Panc1 (cell line): ENCODE measurements around the gene COPS2. TPM values are rescaled to one million over a fixed set of nuclear protein-coding genes. Genes with fewer than 3 reads are reported as not detected.

Experiments
- ATAC-seq: fragments of 200-7000 bp; cut with Tn5 transposase; 2 replicates; pipeline ENCODE4 v1.9.1; 2020; ENCODE audit warnings: mild to moderate bottlenecking, moderate library complexity
- BruUV-seq: library from RNA; stranded (reverse); fragments of 400-500 nt; replicated peaks from 2 replicates; lab custom pipeline; 2021; lab: Mats Ljungman, UMichigan
- CTCF ChIA-PET: fragments of 300-600 bp; sonication (Branson Sonifier 250); formaldehyde crosslinking; loops from one replicate; lab custom pipeline; 2022; ENCODE audit warnings: antibody characterized with exemption; lab: Charles Lee
- POLR2A ChIA-PET: fragments of 300-600 bp; sonication (Branson Sonifier 250); formaldehyde crosslinking; loops from one replicate; lab custom pipeline; 2022; ENCODE audit warnings: antibody characterized with exemption; lab: Charles Lee
- DNase-seq: peaks from one replicate; pipeline ENCODE4 v3.0.0-alpha.2; 2010; ENCODE audit warnings: low read depth, low spot score
- H3K27ac ChIP-seq: 2 replicates; pipeline ENCODE4 v1.5.1; 2011; ENCODE audit warnings: mild to moderate bottlenecking, low read length, inconsistent platforms
- H3K27me3 ChIP-seq: fragments of 200-500 bp; sonication (Bioruptor generic); 2 replicates; pipeline ENCODE4 v1.6.0; 2014; ENCODE audit warnings: low read length, inconsistent platforms; ENCODE audit not compliant: control insufficient read depth, insufficient read depth
- H3K36me3 ChIP-seq: fragments of 200-500 bp; sonication (Bioruptor generic); 2 replicates; pipeline ENCODE4 v1.5.1; 2014; ENCODE audit warnings: inconsistent platforms, mild to moderate bottlenecking, low read length, moderate library complexity; ENCODE audit not compliant: control insufficient read depth, insufficient read depth
- H3K4me1 ChIP-seq: 2 replicates; pipeline ENCODE4 v1.5.1; 2011; ENCODE audit warnings: inconsistent platforms, mild to moderate bottlenecking, low read length, moderate library complexity; ENCODE audit not compliant: control insufficient read depth, insufficient read depth
- H3K4me3 ChIP-seq, 2 experiments: 2 replicates each; pipeline ENCODE4 v1.5.1; 2011 to 2012; ENCODE audit warnings: low read depth in 2 of 2, low read length in 2 of 2, mild to moderate bottlenecking in 2 of 2, inconsistent platforms in 1 of 2, moderate library complexity in 1 of 2
- H3K9me3 ChIP-seq: fragments of 200-500 bp; sonication (Bioruptor generic); 2 replicates; pipeline ENCODE4 v1.5.1; 2014; ENCODE audit warnings: low read depth, mild to moderate bottlenecking, inconsistent platforms, low read length, moderate library complexity; ENCODE audit not compliant: control insufficient read depth, insufficient read depth
- CTCF ChIP-seq: fragments of 450-650 bp; IDR thresholded peaks from 2 replicates; pipeline ENCODE4 v1.5.1; 2017; ENCODE audit warnings: mild to moderate bottlenecking
- POLR2AphosphoS5 ChIP-seq: IDR thresholded peaks from 2 replicates; pipeline ENCODE4 v1.6.1; 2012; ENCODE audit warnings: mild to moderate bottlenecking, low read depth, low read length, moderate library complexity
- REST ChIP-seq, 2 experiments: IDR thresholded peaks; 2 replicates each; pipeline ENCODE4 v1.6.1; 2011 to 2012; ENCODE audit warnings: low read depth in 2 of 2, control low read depth in 1 of 2, low read length in 1 of 2, mild to moderate bottlenecking in 1 of 2, moderate library complexity in 1 of 2; ENCODE audit not compliant: insufficient read depth in 1 of 2
- SIN3A ChIP-seq: IDR thresholded peaks from 2 replicates; pipeline ENCODE4 v1.6.1; 2012; ENCODE audit warnings: low read depth, mild to moderate bottlenecking, low read length, moderate library complexity, borderline replicate concordance; ENCODE audit not compliant: insufficient read depth
- TCF7L2 ChIP-seq: IDR thresholded peaks from 2 replicates; pipeline ENCODE4 v1.6.1; 2011; ENCODE audit warnings: mild to moderate bottlenecking, low read depth, low read length, inconsistent platforms
- in situ Hi-C: cut with HindIII; loops from 2 replicates; pipeline ENCODE4 v1.10.0; 2016; ENCODE audit warnings: low sequenced_read_pairs, low pct_unique_long_range_greater_than_20kb
- intact Hi-C: fragments of 100-400 bp; cut with micrococcal nuclease; formaldehyde crosslinking; loops from one replicate; pipeline ENCODE4 v1.10.0; 2022; ENCODE audit not compliant: unreplicated experiment
- total RNA-seq: library from RNA; stranded (reverse); gene quantifications from one replicate; pipeline ENCODE4 v1.2.1, GENCODE V29; 2021; ENCODE audit not compliant: unreplicated experiment

Gene COPS2
- total RNA-seq, 1 experiment from 2014 or later, result 69.4 TPM

- no peak for DNase-seq
- POLR2A ChIA-PET, result no interaction called here
- in situ Hi-C loops, result no loop called here
- no peak for ATAC-seq
- Histone ChIP-seq H3K4me3 (no peak overlapping the region), H3K9me3 (no peaks in the 10 kb centered on the region), H3K36me3 (no peaks in the 10 kb centered on the region), H3K27ac (no peak overlapping the region), H3K4me1 (no peaks in the 10 kb centered on the region), H3K27me3 (no peaks in the 10 kb centered on the region)
- CTCF ChIA-PET, result no interaction called here
- BruUV-seq, result no TSS peak
- intact Hi-C loops, result no loop called here
- no peak for TF ChIP-seq REST (IDR thresholded peaks at IDR 0.05; ENCODE audit: insufficient read depth in 1 of 2, low read depth in 2 of 2, low read length in 1 of 2)
- no peak for TF ChIP-seq TCF7L2
- no peak for TF ChIP-seq POLR2AphosphoS5
- TF ChIP-seq CTCF, result no peak
- TF ChIP-seq SIN3A, result no peak
These were observed 60.5 kb downstream of the COPS2 start for GRCh38 chr15:49094923-49095322.

GRCh38 chr15:49093252-49094105, 61.9 kb downstream of the COPS2 start:
- no peak for TF ChIP-seq CTCF
- no peak for TF ChIP-seq SIN3A
- no peak for TF ChIP-seq TCF7L2
- no peak for TF ChIP-seq POLR2AphosphoS5
- Histone ChIP-seq H3K4me3 (no peak overlapping the region), H3K27ac (no peak overlapping the region), H3K9me3 (no peaks in the 10 kb centered on the region), H3K27me3 (no peaks in the 10 kb centered on the region), H3K36me3 (no peaks in the 10 kb centered on the region), H3K4me1 (no peaks in the 10 kb centered on the region)
- intact Hi-C loops, result no loop called here
- ATAC-seq (no peak), DNase-seq (no peak)
- ChIA-PET POLR2A (interaction anchor here (0.7 kb wide), 1 partner anchor 809 kb away, joined by 7 read pairs; no protein-coding TSS in a partner anchor), CTCF (no interaction called here)
- in situ Hi-C loops, result no loop called here
- no TSS peak for BruUV-seq
